ENCODE data around the gene DOK4. TPM values are rescaled to one million over a fixed set of nuclear protein-coding genes. Genes with fewer than 3 reads are reported as not detected.

DOK4 gene
- total and polyA plus RNA-seq, 4 donors = 26.4 to 54.1 (median 40.0) TPM

DNA sequence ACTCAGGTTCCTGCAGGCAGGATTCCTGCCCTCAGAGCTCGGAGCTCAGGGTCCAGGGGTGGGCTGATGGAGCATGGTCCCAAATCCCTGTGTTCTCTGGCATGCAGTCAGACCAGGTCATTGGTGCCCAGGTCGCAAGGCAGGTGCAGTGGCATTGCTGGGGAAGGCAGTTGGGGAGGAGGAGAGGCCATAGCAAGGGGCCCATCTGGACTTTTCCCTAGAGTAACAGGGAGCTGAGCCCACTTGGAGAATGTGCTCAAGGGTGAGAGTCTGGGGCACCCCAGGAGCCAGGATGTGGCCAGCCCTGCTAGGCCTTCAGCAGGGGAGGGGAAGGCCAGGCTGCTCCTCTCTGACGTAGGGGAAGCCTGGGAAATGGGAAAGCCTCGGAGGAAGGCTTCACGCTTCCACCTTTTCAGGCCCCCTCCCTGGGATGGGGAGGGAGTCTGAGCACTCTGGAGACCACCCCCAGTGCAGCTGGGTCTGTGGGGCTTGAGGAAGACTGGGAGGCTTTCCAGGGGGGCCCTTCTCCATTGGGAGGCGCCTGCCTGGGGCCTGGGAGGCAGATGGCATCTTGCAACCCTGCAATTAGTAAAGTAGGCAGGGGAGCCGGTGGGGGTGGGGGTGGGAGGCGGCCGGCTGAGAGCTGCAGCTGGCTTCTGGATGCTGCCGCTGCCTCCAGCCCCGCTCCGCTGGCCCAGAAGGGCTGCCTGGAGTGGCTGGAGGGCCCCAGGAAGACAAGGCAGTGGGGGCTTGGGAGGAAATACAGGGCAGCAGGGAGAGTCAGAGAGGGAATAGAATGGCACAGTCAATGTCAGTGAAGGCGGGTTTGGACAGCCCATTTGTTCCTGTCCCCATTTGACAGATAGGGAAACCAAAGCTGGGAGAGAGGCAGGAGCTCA is 21.1 kb upstream of the DOK4 start:
- DNase-seq = no peak
- Histone ChIP-seq H3K27ac (ENCODE audit: low read depth in 1 of 2, low read length in 2 of 2) (no peak overlapping the region), H3K9me3 (ENCODE audit: control insufficient read depth, low read length) (no peaks in the 10 kb centered on the region), H3K27me3 (ENCODE audit: control insufficient read depth in 1 of 2, insufficient read depth in 2 of 2, low read length in 1 of 2) (no peaks in the 10 kb centered on the region), H3K4me1 (ENCODE audit: control insufficient read depth in 1 of 2, insufficient read depth in 2 of 2, low read length in 2 of 2) (no peaks in the 10 kb centered on the region), H3K4me3 (ENCODE audit: low read length in 2 of 2) (no peak overlapping the region), H3K36me3 (ENCODE audit: control insufficient read depth in 1 of 2, insufficient read depth in 2 of 2, low read length in 1 of 2) (no peaks in the 10 kb centered on the region)
- 78 to 86% methylated on average over 11 to 13 of the region's 13 CpGs for WGBS, 2 donors
- no peak for ATAC-seq (ENCODE audit: low FRiP score)
- intact Hi-C loops (cut with DNase I) = no loop called here

DNA sequence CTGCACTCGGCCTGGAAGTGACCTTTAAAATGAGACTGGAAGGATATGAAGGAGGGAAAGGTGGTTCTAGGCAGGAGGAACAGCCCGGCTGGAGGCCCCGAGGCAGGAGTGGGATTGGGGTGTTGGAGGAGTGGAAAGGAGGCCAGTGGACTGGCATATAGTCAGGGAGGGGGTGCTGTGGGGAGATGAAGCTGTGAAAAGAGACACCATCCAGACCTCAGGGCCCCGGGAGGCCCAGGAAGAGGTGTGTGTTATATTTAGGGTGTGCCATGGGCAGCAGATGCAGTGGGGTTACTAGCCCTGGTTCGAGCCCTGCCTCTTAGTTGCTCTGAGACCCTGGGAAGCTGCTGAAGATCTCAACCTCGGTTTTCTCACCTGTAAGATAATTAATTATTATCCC is 18.9 kb upstream of the DOK4 start:
- ATAC-seq (ENCODE audit: low FRiP score) = no peak
- DNase-seq = no peak
- H3K36me3 ChIP-seq (ENCODE audit: control insufficient read depth in 1 of 2, insufficient read depth in 2 of 2, low read length in 1 of 2) = no peaks in the 10 kb centered on the region
- H3K9me3 ChIP-seq (ENCODE audit: control insufficient read depth, low read length) = no peaks in the 10 kb centered on the region
- no peak overlapping the region for H3K4me3 ChIP-seq (ENCODE audit: low read length in 2 of 2)
- no peaks in the 10 kb centered on the region for H3K4me1 ChIP-seq (ENCODE audit: control insufficient read depth in 1 of 2, insufficient read depth in 2 of 2, low read length in 2 of 2)
- WGBS, 2 donors = 81 to 84% methylated on average over 6 of the region's 6 CpGs
- H3K27me3 ChIP-seq (ENCODE audit: control insufficient read depth in 1 of 2, insufficient read depth in 2 of 2, low read length in 1 of 2) = no peaks in the 10 kb centered on the region
- intact Hi-C loops (cut with DNase I) = no loop called here
- H3K27ac ChIP-seq (ENCODE audit: low read depth in 1 of 2, low read length in 2 of 2) = no peak overlapping the region

DNA sequence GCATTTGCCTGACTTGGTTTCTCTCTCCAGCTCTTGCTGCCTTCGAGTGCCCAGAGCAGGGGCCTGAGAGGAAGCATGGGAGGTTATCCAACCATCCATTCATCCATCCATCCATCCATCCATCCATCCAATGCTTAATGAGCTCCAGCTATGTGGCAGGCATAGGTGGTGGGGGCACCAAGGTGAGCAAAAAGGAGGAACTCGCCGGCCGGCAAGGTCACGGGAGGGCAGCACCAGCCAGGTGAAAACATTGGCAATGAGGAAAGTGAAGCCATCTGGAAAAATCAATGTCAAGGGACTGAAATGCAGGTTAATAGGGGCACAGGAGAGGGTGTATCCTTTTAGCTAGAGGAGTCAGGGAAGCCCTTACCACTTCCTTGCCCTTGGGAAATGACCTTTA is 18.2 kb upstream of the DOK4 start:
- 83 to 85% methylated on average over 5 of the region's 5 CpGs for WGBS, 2 donors
- no peaks in the 10 kb centered on the region for H3K36me3 ChIP-seq (ENCODE audit: control insufficient read depth in 1 of 2, insufficient read depth in 2 of 2, low read length in 1 of 2)
- H3K27me3 ChIP-seq (ENCODE audit: control insufficient read depth in 1 of 2, insufficient read depth in 2 of 2, low read length in 1 of 2) = no peaks in the 10 kb centered on the region
- no peaks in the 10 kb centered on the region for H3K9me3 ChIP-seq (ENCODE audit: control insufficient read depth, low read length)
- intact Hi-C loops (cut with DNase I) = no loop called here
- H3K4me3 ChIP-seq (ENCODE audit: low read length in 2 of 2) = no peak overlapping the region
- ATAC-seq (ENCODE audit: low FRiP score) (no peak), DNase-seq (no peak)
- no peak overlapping the region for H3K27ac ChIP-seq (ENCODE audit: low read depth in 1 of 2, low read length in 2 of 2)
- H3K4me1 ChIP-seq (ENCODE audit: control insufficient read depth in 1 of 2, insufficient read depth in 2 of 2, low read length in 2 of 2) = no peaks in the 10 kb centered on the region

DNA sequence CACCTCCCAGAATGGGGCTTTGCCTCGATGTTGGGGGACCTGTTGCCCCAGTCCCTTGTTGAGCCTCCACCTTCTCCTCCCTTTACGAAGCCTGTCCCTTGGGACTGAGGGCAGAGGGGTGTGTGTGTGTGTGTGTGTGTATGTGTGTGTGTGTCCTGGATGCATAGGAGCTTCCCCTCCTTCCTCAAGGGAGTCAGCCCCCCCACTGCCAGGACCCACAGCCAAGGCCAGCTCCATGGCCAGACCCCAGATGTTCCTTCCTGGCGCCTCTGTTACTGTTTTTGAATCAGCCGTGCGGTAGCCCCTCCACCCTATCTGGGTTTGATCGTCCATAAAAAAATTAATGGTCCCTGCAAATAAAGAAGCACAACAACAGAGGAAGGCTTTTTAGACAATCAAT is 17.7 kb upstream of the DOK4 start:
- no peak for ATAC-seq (ENCODE audit: low FRiP score)
- Histone ChIP-seq H3K27ac (ENCODE audit: low read depth in 1 of 2, low read length in 2 of 2) (no peak overlapping the region), H3K27me3 (ENCODE audit: control insufficient read depth in 1 of 2, insufficient read depth in 2 of 2, low read length in 1 of 2) (no peaks in the 10 kb centered on the region), H3K4me1 (ENCODE audit: control insufficient read depth in 1 of 2, insufficient read depth in 2 of 2, low read length in 2 of 2) (no peaks in the 10 kb centered on the region), H3K9me3 (ENCODE audit: control insufficient read depth, low read length) (no peaks in the 10 kb centered on the region), H3K36me3 (ENCODE audit: control insufficient read depth in 1 of 2, insufficient read depth in 2 of 2, low read length in 1 of 2) (no peaks in the 10 kb centered on the region), H3K4me3 (ENCODE audit: low read length in 2 of 2) (no peak overlapping the region)
- DNase-seq = no peak
- 71 to 75% methylated on average over 6 of the region's 6 CpGs for WGBS, 2 donors
- intact Hi-C loops (cut with DNase I) = no loop called here

DNA sequence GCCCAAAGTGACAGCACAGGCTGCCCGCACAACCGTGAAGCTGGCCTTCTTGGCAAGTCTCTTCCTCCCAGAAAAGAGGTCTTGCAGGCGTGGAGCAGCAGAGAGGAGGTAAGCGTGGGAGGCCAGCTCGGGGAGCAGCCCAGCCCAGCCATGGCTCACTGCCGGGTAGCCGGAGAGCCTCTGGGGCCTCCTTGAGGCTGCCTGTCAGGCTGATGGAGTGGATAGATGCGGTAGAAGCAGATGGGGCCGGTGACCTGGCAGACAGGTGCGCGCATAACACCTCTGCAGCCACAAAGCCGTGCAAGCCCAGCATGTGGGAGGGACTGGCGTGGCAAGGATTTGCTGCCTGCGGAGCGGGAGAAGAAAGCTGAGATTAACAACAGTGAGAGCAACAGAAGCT is 17.1 kb upstream of the DOK4 start:
- Histone ChIP-seq H3K36me3 (ENCODE audit: control insufficient read depth in 1 of 2, insufficient read depth in 2 of 2, low read length in 1 of 2) (no peaks in the 10 kb centered on the region), H3K27me3 (ENCODE audit: control insufficient read depth in 1 of 2, insufficient read depth in 2 of 2, low read length in 1 of 2) (no peaks in the 10 kb centered on the region), H3K9me3 (ENCODE audit: control insufficient read depth, low read length) (no peaks in the 10 kb centered on the region), H3K27ac (ENCODE audit: low read depth in 1 of 2, low read length in 2 of 2) (no peak overlapping the region), H3K4me3 (ENCODE audit: low read length in 2 of 2) (no peak overlapping the region), H3K4me1 (ENCODE audit: control insufficient read depth in 1 of 2, insufficient read depth in 2 of 2, low read length in 2 of 2) (no peaks in the 10 kb centered on the region)
- DNase-seq (no peak), ATAC-seq (ENCODE audit: low FRiP score) (no peak)
- WGBS, 2 donors = 68 to 72% methylated on average over 15 of the region's 15 CpGs
- intact Hi-C loops (cut with DNase I) = no loop called here

DNA sequence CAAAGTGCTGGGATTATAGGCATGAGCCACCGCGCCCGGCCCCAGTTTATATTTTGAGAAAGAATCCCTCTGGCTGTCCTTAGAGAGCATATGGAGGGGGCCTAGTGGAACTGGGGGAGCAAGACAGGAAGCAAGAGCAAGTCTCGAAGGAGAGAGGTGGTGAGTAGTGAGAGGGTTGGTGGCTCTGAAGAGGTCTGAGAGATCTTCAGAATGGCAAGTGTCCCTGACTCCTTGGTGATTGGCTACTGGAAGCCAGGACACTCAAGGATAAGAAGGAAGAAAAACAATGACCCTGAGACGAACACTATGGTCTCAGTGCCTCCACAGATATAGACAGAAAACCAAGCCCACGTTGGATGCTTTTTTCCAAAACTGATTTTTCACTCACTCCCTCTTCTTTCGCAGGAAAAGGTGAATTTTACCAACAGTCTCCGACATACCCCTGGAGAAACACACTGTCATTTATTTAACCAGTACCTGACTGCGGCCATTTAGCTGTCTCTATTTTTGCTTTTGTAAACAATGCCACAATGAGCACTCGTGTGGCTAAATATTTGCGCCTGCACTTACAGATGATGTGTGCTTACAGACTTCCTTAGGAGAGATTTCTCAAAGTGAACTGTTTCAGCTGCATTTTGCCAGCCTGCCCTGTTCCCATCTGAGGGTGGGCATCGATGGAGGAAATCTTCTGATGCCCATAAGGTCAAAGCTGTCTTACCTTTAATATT is 15.9 kb upstream of the DOK4 start:
- ATAC-seq (ENCODE audit: low FRiP score) = no peak
- Histone ChIP-seq H3K4me1 (ENCODE audit: control insufficient read depth in 1 of 2, insufficient read depth in 2 of 2, low read length in 2 of 2) (no peaks in the 10 kb centered on the region), H3K36me3 (ENCODE audit: control insufficient read depth in 1 of 2, insufficient read depth in 2 of 2, low read length in 1 of 2) (no peaks in the 10 kb centered on the region), H3K4me3 (ENCODE audit: low read length in 2 of 2) (no peak overlapping the region), H3K27ac (ENCODE audit: low read depth in 1 of 2, low read length in 2 of 2) (no peak overlapping the region), H3K9me3 (ENCODE audit: control insufficient read depth, low read length) (no peaks in the 10 kb centered on the region), H3K27me3 (ENCODE audit: control insufficient read depth in 1 of 2, insufficient read depth in 2 of 2, low read length in 1 of 2) (no peaks in the 10 kb centered on the region)
- intact Hi-C loops (cut with DNase I) = no loop called here
- WGBS, 2 donors = 76 to 77% methylated on average over 12 of the region's 12 CpGs
- DNase-seq = no peak

DNA sequence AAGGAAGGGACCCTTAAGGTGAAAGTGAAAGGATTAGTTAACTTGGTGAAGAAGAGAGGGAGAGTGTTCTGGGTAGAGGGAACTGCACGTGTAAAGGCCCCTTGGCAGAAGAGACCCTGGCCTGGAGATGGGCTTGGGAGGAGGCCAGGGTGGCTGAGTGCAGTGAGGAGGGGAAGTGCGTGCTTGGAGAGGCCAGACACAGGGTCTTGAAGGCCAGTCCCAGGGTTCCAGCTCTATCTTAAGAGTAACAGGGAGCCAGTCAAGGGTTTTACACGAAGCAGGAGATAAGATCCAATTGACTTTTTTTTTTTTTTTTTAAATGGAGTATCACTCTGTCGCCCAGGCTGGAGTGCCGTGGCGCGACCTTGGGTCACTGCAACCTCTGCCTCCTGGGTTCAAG is 15.2 kb upstream of the DOK4 start:
- 81 to 83% methylated on average over 7 of the region's 7 CpGs for WGBS, 2 donors
- Histone ChIP-seq H3K27me3 (ENCODE audit: control insufficient read depth in 1 of 2, insufficient read depth in 2 of 2, low read length in 1 of 2) (no peaks in the 10 kb centered on the region), H3K4me3 (ENCODE audit: low read length in 2 of 2) (no peak overlapping the region), H3K4me1 (ENCODE audit: control insufficient read depth in 1 of 2, insufficient read depth in 2 of 2, low read length in 2 of 2) (no peaks in the 10 kb centered on the region), H3K9me3 (ENCODE audit: control insufficient read depth, low read length) (no peaks in the 10 kb centered on the region), H3K36me3 (ENCODE audit: control insufficient read depth in 1 of 2, insufficient read depth in 2 of 2, low read length in 1 of 2) (no peaks in the 10 kb centered on the region), H3K27ac (ENCODE audit: low read depth in 1 of 2, low read length in 2 of 2) (no peak overlapping the region)
- intact Hi-C loops (cut with DNase I) = no loop called here
- DNase-seq (no peak), ATAC-seq (ENCODE audit: low FRiP score) (no peak)

DNA sequence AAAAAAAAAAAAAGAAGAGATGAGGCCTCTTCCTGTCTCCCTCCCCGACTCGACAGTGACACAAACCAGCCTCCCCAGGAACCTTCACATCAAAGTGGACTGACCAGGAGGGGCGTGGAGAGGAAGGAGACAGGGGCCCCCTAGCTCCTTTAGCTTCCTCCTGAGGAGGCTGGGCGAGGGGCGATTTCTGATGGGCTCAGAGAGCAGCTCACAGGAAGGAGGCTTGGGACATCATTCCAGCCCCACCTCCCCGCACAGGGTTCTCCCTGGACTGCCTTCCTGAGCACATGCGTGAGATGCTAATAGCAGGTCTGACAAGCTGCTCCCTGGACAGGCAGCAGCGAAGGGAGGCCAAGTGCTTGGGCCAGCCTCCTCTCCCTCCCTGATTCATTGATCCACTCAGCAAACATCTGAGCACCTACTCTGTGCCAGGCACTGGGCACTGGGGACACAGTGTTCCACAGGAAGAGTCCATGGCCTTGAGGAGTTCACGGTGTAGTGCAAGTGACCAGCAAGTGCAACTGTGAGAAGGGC is 14.4 kb upstream of the DOK4 start:
- intact Hi-C loops (cut with DNase I) = no loop called here
- Histone ChIP-seq H3K4me3 (ENCODE audit: low read length in 2 of 2) (no peak overlapping the region), H3K4me1 (ENCODE audit: control insufficient read depth in 1 of 2, insufficient read depth in 2 of 2, low read length in 2 of 2) (no peaks in the 10 kb centered on the region), H3K27ac (ENCODE audit: low read depth in 1 of 2, low read length in 2 of 2) (no peak overlapping the region), H3K36me3 (ENCODE audit: control insufficient read depth in 1 of 2, insufficient read depth in 2 of 2, low read length in 1 of 2) (no peaks in the 10 kb centered on the region), H3K9me3 (ENCODE audit: control insufficient read depth, low read length) (no peaks in the 10 kb centered on the region), H3K27me3 (ENCODE audit: control insufficient read depth in 1 of 2, insufficient read depth in 2 of 2, low read length in 1 of 2) (no peaks in the 10 kb centered on the region)
- ATAC-seq (ENCODE audit: low FRiP score) = no peak
- DNase-seq = no peak
- 78 to 80% methylated on average over 9 of the region's 9 CpGs for WGBS, 2 donors

Measured in aorta (tissue), 5 donors.